GM12878 (cell line): Measurements from ENCODE around the gene LIMD2. TPM values are rescaled to one million over a fixed set of nuclear protein-coding genes. Genes with fewer than 3 reads are reported as not detected.

ENCODE experiments used
- ASH2L ChIP-seq: fragments of 300-600, 200-600 bp; sonication (generic); IDR thresholded peaks from 2 replicates; pipeline ENCODE4 v1.6.1; 2017; ENCODE audit warnings: low read depth, mild to moderate bottlenecking, borderline replicate concordance
- BACH1 ChIP-seq: fragments of 450-650 bp; IDR thresholded peaks from 2 replicates; pipeline ENCODE4 v1.6.1; 2017; ENCODE audit warnings: mild to moderate bottlenecking, borderline replicate concordance
- CBFB ChIP-seq: IDR thresholded peaks from 2 replicates; pipeline ENCODE4 v1.6.1; 2016; ENCODE audit warnings: antibody characterized with exemption, low read depth
- CEBPB ChIP-seq, 2 experiments: fragments of 150-350 bp in 1 of 2; IDR thresholded peaks; 2 replicates each; pipeline ENCODE4 v1.6.1; 2012 to 2014; ENCODE audit warnings: low read depth in 2 of 2, low read length in 2 of 2, borderline replicate concordance in 1 of 2, inconsistent platforms in 1 of 2
- GATAD2B ChIP-seq: fragments of 450-650 bp; conservative IDR thresholded peaks from 2 replicates; pipeline ENCODE4 v1.6.1; 2017; ENCODE audit warnings: low read depth, mild to moderate bottlenecking, moderate library complexity
- IRF5 ChIP-seq: fragments of 450-650 bp; IDR thresholded peaks from 2 replicates; pipeline ENCODE4 v1.6.1; 2017; ENCODE audit warnings: borderline replicate concordance
- JUND ChIP-seq: IDR thresholded peaks from 2 replicates; pipeline ENCODE4 v1.6.1; 2012; ENCODE audit warnings: low read depth, mild to moderate bottlenecking, low read length, improper control_type of control experiment, moderate library complexity
- MAX ChIP-seq: IDR thresholded peaks from 2 replicates; pipeline ENCODE4 v1.6.1; 2012; ENCODE audit warnings: low read depth, low read length, improper control_type of control experiment
- MEF2B ChIP-seq: fragments of 450-650 bp; IDR thresholded peaks from 2 replicates; pipeline ENCODE4 v1.6.1; 2018; ENCODE audit warnings: mild to moderate bottlenecking, moderate library complexity; ENCODE audit not compliant: partially characterized antibody, poor library complexity, severe bottlenecking
- MTA2 ChIP-seq: fragments of 450-650 bp; IDR thresholded peaks from 2 replicates; pipeline ENCODE4 v1.6.1; 2016; ENCODE audit warnings: low read depth, mild to moderate bottlenecking, moderate library complexity
- MTA3 ChIP-seq: IDR thresholded peaks from 2 replicates; pipeline ENCODE4 v1.6.1; 2012; ENCODE audit warnings: low read length, inconsistent platforms, borderline replicate concordance
- NFIC ChIP-seq: IDR thresholded peaks from 2 replicates; pipeline ENCODE4 v1.6.1; 2012; ENCODE audit warnings: low read depth, mild to moderate bottlenecking, inconsistent platforms, low read length, moderate library complexity
- NFYB ChIP-seq: IDR thresholded peaks from 2 replicates; pipeline ENCODE4 v1.6.1; 2011; ENCODE audit warnings: low read depth, mild to moderate bottlenecking, low read length, improper control_type of control experiment, moderate library complexity; ENCODE audit not compliant: insufficient read depth
- POLR2A ChIP-seq: IDR thresholded peaks from 2 replicates; pipeline ENCODE4 v1.6.1; 2011; ENCODE audit warnings: low read depth, mild to moderate bottlenecking, low read length
- POLR2AphosphoS2 ChIP-seq: IDR thresholded peaks from 2 replicates; pipeline ENCODE4 v1.6.1; 2011; ENCODE audit warnings: low read depth, mild to moderate bottlenecking, low read length, improper control_type of control experiment, moderate library complexity
- POLR2AphosphoS5 ChIP-seq: IDR thresholded peaks from 2 replicates; pipeline ENCODE4 v1.6.1; 2011; ENCODE audit warnings: mild to moderate bottlenecking, low read length, inconsistent platforms
- RAD51 ChIP-seq: fragments of 450-650 bp; IDR thresholded peaks from 2 replicates; pipeline ENCODE4 v1.6.1; 2016; ENCODE audit warnings: moderate library complexity, mild to moderate bottlenecking, inconsistent platforms
- RELB ChIP-seq: fragments of 450-650 bp; IDR thresholded peaks from 2 replicates; pipeline ENCODE4 v1.6.1; 2017; ENCODE audit warnings: low read depth, mild to moderate bottlenecking, moderate library complexity
- RUNX3 ChIP-seq: IDR thresholded peaks from 2 replicates; pipeline ENCODE4 v1.6.1; 2012; ENCODE audit warnings: low read length, inconsistent platforms
- SIX5 ChIP-seq: IDR thresholded peaks from 2 replicates; pipeline ENCODE4 v1.6.1; 2011; ENCODE audit warnings: mild to moderate bottlenecking, low read depth, low read length, moderate library complexity; ENCODE audit not compliant: severe bottlenecking
- TBL1XR1 ChIP-seq: IDR thresholded peaks from 2 replicates; pipeline ENCODE4 v1.6.1; 2012; ENCODE audit warnings: low read depth, low read length, improper control_type of control experiment
- YBX1 ChIP-seq: fragments of 450-650 bp; IDR thresholded peaks from 2 replicates; pipeline ENCODE4 v1.6.1; 2016; ENCODE audit warnings: antibody characterized with exemption
- ZBED1 ChIP-seq: IDR thresholded peaks from 2 replicates; pipeline ENCODE4 v1.6.1; 2016; ENCODE audit warnings: borderline replicate concordance
- polyA plus RNA-seq, 11 experiments: library from polyadenylated mRNA; depleted of rRNA in 4 of 11; unstranded in 6 of 11; stranded (reverse) in 5 of 11; fragments of >200 nt; fragmentation: Nextera tagmentation in 4 of 11; fragmentation: Illumina TruSeq in 1 of 11; extraction: Ambion mirVana in 4 of 11; extraction: Trizol in 1 of 11; gene quantifications; 1 replicate in 1 of 11; 2 replicates in 10 of 11; pipeline versions ENCODE4 v1.2.1 to v1.2.3, GENCODE V29; 2011 to 2016; ENCODE audit warnings: inconsistent platforms in 2 of 11, missing spikeins in 2 of 11, low read depth in 1 of 11
- total RNA-seq, 4 experiments: library from RNA; depleted of rRNA in 3 of 4; stranded (reverse); fragments of >200 nt in 3 of 4; fragmentation: Illumina TruSeq in 1 of 4; extraction: Trizol in 1 of 4; gene quantifications; 2 replicates each; pipeline versions ENCODE4 v1.2.1 to v1.2.3, GENCODE V29; 2013 to 2021
- TF ChIP-seq, protein P1 (sequence below): fragments of 450-650 bp; IDR thresholded peaks from 2 replicates; pipeline ENCODE4 v1.6.1; 2016; ENCODE audit warnings: mild to moderate bottlenecking
- TF ChIP-seq, protein P2 (sequence below): IDR thresholded peaks from 2 replicates; pipeline ENCODE4 v1.6.1; 2011; ENCODE audit warnings: borderline replicate concordance, low read depth, mild to moderate bottlenecking, moderate library complexity, low read length; ENCODE audit not compliant: insufficient read depth, poor library complexity, severe bottlenecking

LIMD2 gene
- total and polyA plus RNA-seq, 10 of the 15 experiments (the other 5 are each of a cell fraction or from before 2014, with no cell fraction given): 1.1 to 339 (median 181) TPM

DNA sequence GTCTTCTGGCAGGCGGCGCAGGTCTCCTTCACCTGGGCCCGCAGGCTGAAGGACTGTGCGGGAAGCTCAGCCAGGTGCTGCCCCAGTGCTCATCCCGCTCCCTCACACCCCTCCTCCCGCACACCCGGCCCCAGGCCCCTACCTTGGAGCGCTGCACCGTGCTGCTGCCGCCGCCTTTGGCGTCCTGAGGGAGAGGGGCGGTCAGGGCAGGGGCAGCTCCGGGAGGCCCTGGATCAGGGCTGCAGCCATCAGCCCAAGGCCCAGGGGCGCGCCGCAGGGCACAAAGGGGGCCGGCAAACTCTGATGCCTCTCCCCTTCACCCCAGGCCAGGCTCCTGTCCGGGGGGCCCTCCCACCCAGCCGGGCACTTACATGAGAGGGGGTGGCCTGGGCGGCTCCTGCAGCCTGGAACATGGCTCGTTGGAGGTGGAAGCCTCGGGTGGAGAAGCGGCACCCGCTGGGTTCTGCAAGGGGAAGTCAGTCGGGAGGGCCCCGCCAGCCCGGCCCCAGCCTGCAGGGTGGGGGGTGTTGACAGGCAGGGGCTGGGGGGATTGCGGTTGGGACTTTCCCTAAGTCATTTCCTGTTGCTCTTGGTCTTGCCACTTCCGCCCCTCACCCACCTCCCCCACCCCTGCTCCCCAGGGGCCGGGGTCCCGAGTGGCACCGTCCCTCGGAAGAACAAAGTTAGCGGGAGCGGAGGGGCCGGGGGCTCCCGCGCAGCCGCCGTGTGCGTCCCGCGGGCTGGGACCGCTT lies 863 bp downstream of the LIMD2 start (continued):
- peak; percentile 56; the same call in 1 of the 2 replicates for TF ChIP-seq POLR2AphosphoS2
- TF ChIP-seq RUNX3: peak; percentile 98
- TF ChIP-seq NFIC: peak; percentile 63; the same call in 1 of the 2 replicates
- no peak; the same call in 1 of the 2 replicates for TF ChIP-seq MTA3
- no peak for TF ChIP-seq NFYB
- TF ChIP-seq RAD51: no peak
- no peak for TF ChIP-seq SIX5
- no peak for TF ChIP-seq YBX1
- TF ChIP-seq, protein P1, sequence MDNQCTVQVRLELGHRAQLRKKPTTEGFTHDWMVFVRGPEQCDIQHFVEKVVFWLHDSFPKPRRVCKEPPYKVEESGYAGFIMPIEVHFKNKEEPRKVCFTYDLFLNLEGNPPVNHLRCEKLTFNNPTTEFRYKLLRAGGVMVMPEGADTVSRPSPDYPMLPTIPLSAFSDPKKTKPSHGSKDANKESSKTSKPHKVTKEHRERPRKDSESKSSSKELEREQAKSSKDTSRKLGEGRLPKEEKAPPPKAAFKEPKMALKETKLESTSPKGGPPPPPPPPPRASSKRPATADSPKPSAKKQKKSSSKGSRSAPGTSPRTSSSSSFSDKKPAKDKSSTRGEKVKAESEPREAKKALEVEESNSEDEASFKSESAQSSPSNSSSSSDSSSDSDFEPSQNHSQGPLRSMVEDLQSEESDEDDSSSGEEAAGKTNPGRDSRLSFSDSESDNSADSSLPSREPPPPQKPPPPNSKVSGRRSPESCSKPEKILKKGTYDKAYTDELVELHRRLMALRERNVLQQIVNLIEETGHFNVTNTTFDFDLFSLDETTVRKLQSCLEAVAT: peak; percentile 83
- TF ChIP-seq ASH2L: no peak
- TF ChIP-seq CBFB: peak; percentile 98
- TF ChIP-seq IRF5: no peak
- TF ChIP-seq MTA2: peak; percentile 57
- TF ChIP-seq POLR2AphosphoS5: peak; percentile 46
- peak; percentile 54 for TF ChIP-seq GATAD2B
- peak; percentile 55; the same call in 1 of the 2 replicates for TF ChIP-seq ZBED1
- TF ChIP-seq MEF2B: peak; percentile 94
- TF ChIP-seq POLR2A: peak; percentile 77
- TF ChIP-seq MAX: no peak
- TF ChIP-seq CEBPB (IDR thresholded peaks at IDR 0.05; ENCODE audit: borderline replicate concordance in 1 of 2, low read depth in 2 of 2, low read length in 2 of 2): no peak
- peak; percentile 62; the same call in 1 of the 2 replicates for TF ChIP-seq RELB
- TF ChIP-seq, protein P2, sequence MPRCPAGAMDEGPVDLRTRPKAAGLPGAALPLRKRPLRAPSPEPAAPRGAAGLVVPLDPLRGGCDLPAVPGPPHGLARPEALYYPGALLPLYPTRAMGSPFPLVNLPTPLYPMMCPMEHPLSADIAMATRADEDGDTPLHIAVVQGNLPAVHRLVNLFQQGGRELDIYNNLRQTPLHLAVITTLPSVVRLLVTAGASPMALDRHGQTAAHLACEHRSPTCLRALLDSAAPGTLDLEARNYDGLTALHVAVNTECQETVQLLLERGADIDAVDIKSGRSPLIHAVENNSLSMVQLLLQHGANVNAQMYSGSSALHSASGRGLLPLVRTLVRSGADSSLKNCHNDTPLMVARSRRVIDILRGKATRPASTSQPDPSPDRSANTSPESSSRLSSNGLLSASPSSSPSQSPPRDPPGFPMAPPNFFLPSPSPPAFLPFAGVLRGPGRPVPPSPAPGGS: peak; percentile 90
- no peak for TF ChIP-seq JUND
- 0 out of 2 replicates have a peak, but pooled peaks have one; percentile 10 for TF ChIP-seq BACH1
- peak; percentile 83; the same call in 1 of the 2 replicates for TF ChIP-seq TBL1XR1
